MM.1S (cell line): Measurements from ENCODE around the gene CYB5R4.

Experiments
- DNase-seq: peaks from one replicate; pipeline ENCODE4 v3.0.0-alpha.2; 2015
- H2AFZ ChIP-seq: fragments of 300-600 bp; sonication (generic); 2 replicates; pipeline ENCODE4 v1.6.0; 2016; ENCODE audit warnings: antibody characterized with exemption, low read length
- H3F3A ChIP-seq: fragments of 300-600 bp; sonication (generic); 2 replicates; pipeline ENCODE4 v1.6.1; 2016; ENCODE audit warnings: mild to moderate bottlenecking, antibody characterized with exemption, low read length, moderate library complexity, mixed read lengths; ENCODE audit not compliant: insufficient read depth
- H3K27ac ChIP-seq: fragments of 300-600 bp; sonication (generic); 2 replicates; pipeline ENCODE4 v1.5.1; 2016; ENCODE audit warnings: mild to moderate bottlenecking, low read length
- H3K27me3 ChIP-seq: fragments of 300-600 bp; sonication (generic); replicated peaks from 2 replicates; pipeline ENCODE4 v1.6.0; 2016; ENCODE audit warnings: low read length; ENCODE audit not compliant: insufficient read depth
- H3K36me3 ChIP-seq: fragments of 300-600 bp; sonication (generic); replicated peaks from 2 replicates; pipeline ENCODE4 v1.6.1; 2016; ENCODE audit warnings: mild to moderate bottlenecking, low read length, mixed read lengths; ENCODE audit not compliant: insufficient read depth
- H3K4me1 ChIP-seq: fragments of 300-600 bp; sonication (generic); 2 replicates; pipeline ENCODE4 v1.6.1; 2016; ENCODE audit warnings: low read length, mixed read lengths
- H3K4me2 ChIP-seq: fragments of 300-600 bp; sonication (generic); 2 replicates; pipeline ENCODE4 v1.6.0; 2016; ENCODE audit warnings: low read depth, low read length
- H3K4me3 ChIP-seq: fragments of 300-600 bp; sonication (generic); 2 replicates; pipeline ENCODE4 v1.5.1; 2016; ENCODE audit warnings: low read length, mixed read lengths
- H3K79me2 ChIP-seq: fragments of 300-600 bp; sonication (generic); 2 replicates; pipeline ENCODE4 v1.6.1; 2016; ENCODE audit warnings: mixed run types, low read length, mixed read lengths
- H3K9ac ChIP-seq: fragments of 300-600 bp; sonication (generic); 2 replicates; pipeline ENCODE4 v1.6.1; 2016; ENCODE audit warnings: low read length, mixed read lengths
- H3K9me2 ChIP-seq: fragments of 300-600 bp; sonication (generic); replicated peaks from 2 replicates; pipeline ENCODE4 v1.6.1; 2016; ENCODE audit warnings: mild to moderate bottlenecking, low read length, mixed read lengths; ENCODE audit not compliant: insufficient read depth
- H3K9me3 ChIP-seq: fragments of 300-600 bp; sonication (generic); replicated peaks from 2 replicates; pipeline ENCODE4 v1.6.1; 2016; ENCODE audit warnings: mild to moderate bottlenecking, low read length, mixed read lengths; ENCODE audit not compliant: insufficient read depth
- H4K20me1 ChIP-seq: fragments of 300-600 bp; sonication (generic); 2 replicates; pipeline ENCODE4 v1.6.1; 2016; ENCODE audit warnings: mild to moderate bottlenecking, low read length, moderate library complexity, mixed read lengths; ENCODE audit not compliant: insufficient read depth
- EZH2 ChIP-seq: fragments of 300-600 bp; sonication (generic); optimal IDR thresholded peaks from 2 replicates; pipeline ENCODE3; 2017; ENCODE audit warnings: low read depth, mild to moderate bottlenecking, antibody characterized with exemption, low read length, mixed read lengths
- EZH2phosphoT487 ChIP-seq: fragments of 300-600 bp; sonication (generic); IDR thresholded peaks from 2 replicates; pipeline ENCODE4 v1.6.1; 2018; ENCODE audit warnings: antibody characterized with exemption, low read length
- TF ChIP-seq, protein P1 (sequence below): fragments of 300-600 bp; sonication (generic); IDR thresholded peaks from 2 replicates; pipeline ENCODE4 v1.5.1; 2016; ENCODE audit warnings: antibody characterized with exemption, low read length, mixed read lengths

Gene CYB5R4

DNA sequence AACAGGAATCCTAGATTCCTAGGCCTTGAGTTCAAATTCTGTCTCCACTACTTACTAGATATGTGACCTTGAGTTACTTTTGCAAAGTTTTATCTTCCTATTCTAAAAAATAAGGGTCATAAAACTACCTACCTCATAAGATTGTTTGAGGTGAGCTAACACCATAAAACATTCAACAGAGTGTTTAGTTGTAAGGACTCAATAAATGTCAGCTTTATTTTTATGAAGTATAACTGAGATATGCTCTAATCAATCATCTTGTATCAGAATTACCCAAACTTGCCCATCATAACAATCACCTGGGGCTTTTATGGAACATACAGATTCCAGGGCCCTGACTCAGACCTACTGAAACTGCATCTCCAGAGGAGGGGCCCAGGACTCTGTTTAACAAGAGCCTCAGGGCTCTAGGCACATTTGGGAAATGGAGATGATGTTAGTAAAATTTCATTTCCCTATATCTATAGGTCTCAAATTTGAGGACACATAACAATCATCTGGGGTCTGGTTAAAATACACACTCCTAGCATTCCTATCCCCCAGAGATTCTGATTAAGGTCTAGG, 138.6 kb downstream of the CYB5R4 start:
- H3K4me2 ChIP-seq, result no peak overlapping the region
- no peak overlapping the region for H3K4me3 ChIP-seq
- TF ChIP-seq EZH2phosphoT487, result no peak
- TF ChIP-seq EZH2, result no peak
- TF ChIP-seq, protein P1, sequence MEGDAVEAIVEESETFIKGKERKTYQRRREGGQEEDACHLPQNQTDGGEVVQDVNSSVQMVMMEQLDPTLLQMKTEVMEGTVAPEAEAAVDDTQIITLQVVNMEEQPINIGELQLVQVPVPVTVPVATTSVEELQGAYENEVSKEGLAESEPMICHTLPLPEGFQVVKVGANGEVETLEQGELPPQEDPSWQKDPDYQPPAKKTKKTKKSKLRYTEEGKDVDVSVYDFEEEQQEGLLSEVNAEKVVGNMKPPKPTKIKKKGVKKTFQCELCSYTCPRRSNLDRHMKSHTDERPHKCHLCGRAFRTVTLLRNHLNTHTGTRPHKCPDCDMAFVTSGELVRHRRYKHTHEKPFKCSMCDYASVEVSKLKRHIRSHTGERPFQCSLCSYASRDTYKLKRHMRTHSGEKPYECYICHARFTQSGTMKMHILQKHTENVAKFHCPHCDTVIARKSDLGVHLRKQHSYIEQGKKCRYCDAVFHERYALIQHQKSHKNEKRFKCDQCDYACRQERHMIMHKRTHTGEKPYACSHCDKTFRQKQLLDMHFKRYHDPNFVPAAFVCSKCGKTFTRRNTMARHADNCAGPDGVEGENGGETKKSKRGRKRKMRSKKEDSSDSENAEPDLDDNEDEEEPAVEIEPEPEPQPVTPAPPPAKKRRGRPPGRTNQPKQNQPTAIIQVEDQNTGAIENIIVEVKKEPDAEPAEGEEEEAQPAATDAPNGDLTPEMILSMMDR, result no peak
- no peaks in the 10 kb centered on the region for H4K20me1 ChIP-seq
- H3K27ac ChIP-seq, result no peak overlapping the region
- H3K27me3 ChIP-seq, result no peaks in the 10 kb centered on the region
- H3K36me3 ChIP-seq, result no peaks in the 10 kb centered on the region
- no peaks in the 10 kb centered on the region for H3K9me2 ChIP-seq
- no peaks in the 10 kb centered on the region for H3K9me3 ChIP-seq
- H3K9ac ChIP-seq, result no peak overlapping the region
- no peak overlapping the region for H2AFZ ChIP-seq
- H3K79me2 ChIP-seq, result no peaks in the 10 kb centered on the region
- no peaks in the 10 kb centered on the region for H3K4me1 ChIP-seq
- no peak for DNase-seq
- H3F3A ChIP-seq, result no peaks in the 10 kb centered on the region

DNA sequence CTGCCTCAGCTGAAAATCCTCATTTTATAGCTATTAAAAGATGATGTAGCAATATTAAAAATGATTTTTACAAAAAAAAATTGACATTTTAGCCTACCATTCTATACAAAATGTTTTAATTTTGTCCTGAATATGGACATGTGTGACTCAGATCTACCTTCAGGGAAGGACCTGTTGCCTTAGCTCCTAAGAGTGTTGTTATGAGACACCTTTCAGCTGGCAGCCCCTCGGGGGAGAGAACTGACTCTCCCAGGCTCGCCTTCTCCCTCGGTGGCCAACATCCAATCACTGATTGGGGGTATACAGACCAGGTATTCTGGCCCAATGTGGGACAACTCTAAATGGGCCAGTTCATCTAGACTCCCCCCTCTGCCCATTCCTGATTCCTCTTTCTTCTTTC, 141.6 kb downstream of the CYB5R4 start:
- no peaks in the 10 kb centered on the region for H3K9me3 ChIP-seq
- H2AFZ ChIP-seq, result no peak overlapping the region

DNA sequence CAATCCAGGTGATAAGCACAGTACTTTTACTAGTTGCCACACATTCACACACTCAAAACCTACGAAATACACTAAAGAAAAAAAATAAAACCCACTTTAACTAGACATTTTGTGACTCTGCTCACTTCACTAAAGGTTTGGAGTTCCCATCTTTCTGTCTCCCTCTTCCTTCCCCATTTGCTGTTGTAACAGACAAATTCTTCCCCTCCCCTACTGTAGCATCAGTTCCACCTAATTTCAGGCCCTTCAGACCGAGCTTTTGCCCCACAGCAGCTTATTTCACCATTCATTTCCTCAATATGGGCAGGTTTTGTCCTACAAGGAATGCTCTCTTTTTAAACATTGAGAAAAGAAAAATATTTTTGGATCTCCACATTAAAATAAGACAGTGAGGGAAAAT, 142.7 kb downstream of the CYB5R4 start:
- Histone ChIP-seq H3K27me3 (no peaks in the 10 kb centered on the region), H3K79me2 (no peaks in the 10 kb centered on the region), H3K4me1 (no peaks in the 10 kb centered on the region), H3K9ac (no peak overlapping the region), H3K9me3 (no peaks in the 10 kb centered on the region), H4K20me1 (no peaks in the 10 kb centered on the region), H3K4me3 (no peak overlapping the region), H3K27ac (no peak overlapping the region), H3K9me2 (no peaks in the 10 kb centered on the region), H3F3A (no peaks in the 10 kb centered on the region), H3K36me3 (no peaks in the 10 kb centered on the region), H2AFZ (no peak overlapping the region), H3K4me2 (no peak overlapping the region)
- TF ChIP-seq, protein P1, result no peak
- TF ChIP-seq EZH2 (no peak), EZH2phosphoT487 (no peak)
- no peak for DNase-seq

More for the DNA sequence above, 141.6 kb downstream of the CYB5R4 start:
- DNase-seq, result no peak
- no peaks in the 10 kb centered on the region for H3K27me3 ChIP-seq
- H3K4me3 ChIP-seq, result no peak overlapping the region
- no peaks in the 10 kb centered on the region for H4K20me1 ChIP-seq
- no peak overlapping the region for H3K9ac ChIP-seq
- H3K27ac ChIP-seq, result no peak overlapping the region
- H3F3A ChIP-seq, result no peaks in the 10 kb centered on the region
- no peaks in the 10 kb centered on the region for H3K36me3 ChIP-seq
- no peaks in the 10 kb centered on the region for H3K4me1 ChIP-seq
- no peaks in the 10 kb centered on the region for H3K79me2 ChIP-seq
- TF ChIP-seq EZH2phosphoT487, result no peak
- TF ChIP-seq, protein P1, result no peak
- TF ChIP-seq EZH2, result no peak
- H3K4me2 ChIP-seq, result no peak overlapping the region
- no peaks in the 10 kb centered on the region for H3K9me2 ChIP-seq
